K562 (cell line): ENCODE data around the gene COL21A1.

Experiments used
- CCAR2 ChIP-seq: fragments of 200-400 bp; formaldehyde crosslinking; IDR thresholded peaks from 2 replicates; pipeline ENCODE4 v1.6.1; 2017; ENCODE audit warnings: mild to moderate bottlenecking, low read depth, low read length
- CTCF ChIP-seq, 3 experiments: IDR thresholded peaks in 2 of 3; conservative IDR thresholded peaks in 1 of 3; 2 replicates each; pipeline ENCODE4 v1.5.1; 2011 to 2012; ENCODE audit warnings: low read length in 3 of 3, mild to moderate bottlenecking in 3 of 3, control low read depth in 2 of 3, improper control_type of control experiment in 1 of 3, inconsistent platforms in 1 of 3, low read depth in 1 of 3, mixed read lengths in 1 of 3, moderate library complexity in 1 of 3; ENCODE audit not compliant: insufficient read depth in 2 of 3
- EZH2 ChIP-seq: IDR thresholded peaks from 2 replicates; pipeline ENCODE4 v1.6.1; 2012; ENCODE audit warnings: low read depth, mild to moderate bottlenecking, inconsistent platforms, low read length, borderline replicate concordance
- FOXM1 ChIP-seq, 2 experiments: fragments of 450-650 bp in 1 of 2; sonication (generic) in 1 of 2; formaldehyde crosslinking in 1 of 2; IDR thresholded peaks; 2 replicates each; pipeline versions ENCODE4 v1.6.1 to v1.9.0; 2017 to 2022; ENCODE audit warnings: low read depth in 2 of 2, mild to moderate bottlenecking in 2 of 2, missing genetic modification reagents in 1 of 2, moderate library complexity in 1 of 2
- TAF1 ChIP-seq: IDR thresholded peaks from 2 replicates; pipeline ENCODE4 v1.6.1; 2011; ENCODE audit warnings: mild to moderate bottlenecking, low read length, moderate library complexity; ENCODE audit not compliant: insufficient read depth, control insufficient read depth, severe bottlenecking; ENCODE audit errors: extremely low read depth
- USF1 ChIP-seq: sonication (generic); formaldehyde crosslinking; IDR thresholded peaks from 2 replicates; pipeline ENCODE4 v1.9.0; 2022; ENCODE audit warnings: mild to moderate bottlenecking, missing genetic modification reagents
- ZBTB43 ChIP-seq: sonication (generic); formaldehyde crosslinking; IDR thresholded peaks from 2 replicates; pipeline ENCODE4 v1.8.0; 2023; ENCODE audit warnings: mild to moderate bottlenecking, missing genetic modification reagents
- ZNF551 ChIP-seq: fragments of 250-450 bp; sonication (Bioruptor Pico); IDR thresholded peaks from 2 replicates; pipeline ENCODE4 v1.5.0; 2021; ENCODE audit warnings: mild to moderate bottlenecking, moderate library complexity
- ZZZ3 ChIP-seq: fragments of 450-650 bp; IDR thresholded peaks from 2 replicates; pipeline ENCODE4 v1.6.1; 2016; ENCODE audit warnings: antibody characterized with exemption, mild to moderate bottlenecking, moderate library complexity
- TF ChIP-seq, protein P1 (sequence below), 2 experiments: fragments of 450-650 bp; formaldehyde crosslinking in 1 of 2; IDR thresholded peaks; 2 replicates each; pipeline versions ENCODE4 v1.4.0 to v1.6.1; 2014 to 2020; ENCODE audit warnings: mild to moderate bottlenecking in 2 of 2, borderline replicate concordance in 1 of 2, low read depth in 1 of 2
- TF ChIP-seq, protein P2 (sequence below): fragments of 150-350 bp; conservative IDR thresholded peaks from 2 replicates; pipeline ENCODE4 v1.6.1; 2014; ENCODE audit warnings: low read length

DNA sequence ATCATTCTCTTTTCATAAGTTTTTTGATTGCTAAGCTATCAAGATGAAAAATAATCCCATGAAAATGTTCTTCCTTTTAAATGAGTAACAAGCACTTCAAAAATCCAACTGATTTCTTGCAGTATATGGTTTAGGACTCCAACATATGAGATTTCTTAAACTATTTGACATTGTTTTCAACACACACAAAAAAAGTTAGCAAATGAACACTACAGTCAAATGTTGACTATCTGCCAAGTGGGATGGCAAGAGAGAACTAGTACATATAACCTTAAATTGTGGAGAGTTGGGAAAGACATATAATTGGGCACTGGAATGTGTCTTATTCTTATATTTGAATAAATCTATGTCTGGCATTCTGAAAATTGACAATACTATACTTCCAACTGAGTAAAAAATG is 15.6 kb downstream of the COL21A1 start:
- TF ChIP-seq, protein P1, sequence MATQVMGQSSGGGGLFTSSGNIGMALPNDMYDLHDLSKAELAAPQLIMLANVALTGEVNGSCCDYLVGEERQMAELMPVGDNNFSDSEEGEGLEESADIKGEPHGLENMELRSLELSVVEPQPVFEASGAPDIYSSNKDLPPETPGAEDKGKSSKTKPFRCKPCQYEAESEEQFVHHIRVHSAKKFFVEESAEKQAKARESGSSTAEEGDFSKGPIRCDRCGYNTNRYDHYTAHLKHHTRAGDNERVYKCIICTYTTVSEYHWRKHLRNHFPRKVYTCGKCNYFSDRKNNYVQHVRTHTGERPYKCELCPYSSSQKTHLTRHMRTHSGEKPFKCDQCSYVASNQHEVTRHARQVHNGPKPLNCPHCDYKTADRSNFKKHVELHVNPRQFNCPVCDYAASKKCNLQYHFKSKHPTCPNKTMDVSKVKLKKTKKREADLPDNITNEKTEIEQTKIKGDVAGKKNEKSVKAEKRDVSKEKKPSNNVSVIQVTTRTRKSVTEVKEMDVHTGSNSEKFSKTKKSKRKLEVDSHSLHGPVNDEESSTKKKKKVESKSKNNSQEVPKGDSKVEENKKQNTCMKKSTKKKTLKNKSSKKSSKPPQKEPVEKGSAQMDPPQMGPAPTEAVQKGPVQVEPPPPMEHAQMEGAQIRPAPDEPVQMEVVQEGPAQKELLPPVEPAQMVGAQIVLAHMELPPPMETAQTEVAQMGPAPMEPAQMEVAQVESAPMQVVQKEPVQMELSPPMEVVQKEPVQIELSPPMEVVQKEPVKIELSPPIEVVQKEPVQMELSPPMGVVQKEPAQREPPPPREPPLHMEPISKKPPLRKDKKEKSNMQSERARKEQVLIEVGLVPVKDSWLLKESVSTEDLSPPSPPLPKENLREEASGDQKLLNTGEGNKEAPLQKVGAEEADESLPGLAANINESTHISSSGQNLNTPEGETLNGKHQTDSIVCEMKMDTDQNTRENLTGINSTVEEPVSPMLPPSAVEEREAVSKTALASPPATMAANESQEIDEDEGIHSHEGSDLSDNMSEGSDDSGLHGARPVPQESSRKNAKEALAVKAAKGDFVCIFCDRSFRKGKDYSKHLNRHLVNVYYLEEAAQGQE (IDR thresholded peaks at IDR 0.05; ENCODE audit: borderline replicate concordance) = no peak
- TF ChIP-seq, protein P1 (CRISPR knock-in tag; IDR thresholded peaks at IDR 0.05; ENCODE audit: low read depth) = no peak
- no peak for TF ChIP-seq USF1 (CRISPR knock-in tag)
- no peak for TF ChIP-seq EZH2
- TF ChIP-seq ZBTB43 (CRISPR knock-in tag) = no peak
- no peak for TF ChIP-seq FOXM1 (IDR thresholded peaks at IDR 0.05; ENCODE audit: low read depth)
- TF ChIP-seq FOXM1 (CRISPR knock-in tag; IDR thresholded peaks at IDR 0.05; ENCODE audit: low read depth) = no peak
- no peak for TF ChIP-seq CCAR2
- no peak for TF ChIP-seq ZNF551 (CRISPR knock-in tag)
- TF ChIP-seq TAF1 = no peak
- no peak for TF ChIP-seq ZZZ3
- TF ChIP-seq, protein P2, sequence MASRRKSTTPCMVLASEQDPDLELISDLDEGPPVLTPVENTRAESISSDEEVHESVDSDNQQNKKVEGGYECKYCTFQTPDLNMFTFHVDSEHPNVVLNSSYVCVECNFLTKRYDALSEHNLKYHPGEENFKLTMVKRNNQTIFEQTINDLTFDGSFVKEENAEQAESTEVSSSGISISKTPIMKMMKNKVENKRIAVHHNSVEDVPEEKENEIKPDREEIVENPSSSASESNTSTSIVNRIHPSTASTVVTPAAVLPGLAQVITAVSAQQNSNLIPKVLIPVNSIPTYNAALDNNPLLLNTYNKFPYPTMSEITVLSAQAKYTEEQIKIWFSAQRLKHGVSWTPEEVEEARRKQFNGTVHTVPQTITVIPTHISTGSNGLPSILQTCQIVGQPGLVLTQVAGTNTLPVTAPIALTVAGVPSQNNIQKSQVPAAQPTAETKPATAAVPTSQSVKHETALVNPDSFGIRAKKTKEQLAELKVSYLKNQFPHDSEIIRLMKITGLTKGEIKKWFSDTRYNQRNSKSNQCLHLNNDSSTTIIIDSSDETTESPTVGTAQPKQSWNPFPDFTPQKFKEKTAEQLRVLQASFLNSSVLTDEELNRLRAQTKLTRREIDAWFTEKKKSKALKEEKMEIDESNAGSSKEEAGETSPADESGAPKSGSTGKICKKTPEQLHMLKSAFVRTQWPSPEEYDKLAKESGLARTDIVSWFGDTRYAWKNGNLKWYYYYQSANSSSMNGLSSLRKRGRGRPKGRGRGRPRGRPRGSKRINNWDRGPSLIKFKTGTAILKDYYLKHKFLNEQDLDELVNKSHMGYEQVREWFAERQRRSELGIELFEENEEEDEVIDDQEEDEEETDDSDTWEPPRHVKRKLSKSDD = no peak
- no peak for TF ChIP-seq CTCF (IDR thresholded peaks at IDR 0.05 in 2 of 3, conservative IDR thresholded peaks at IDR 0.05 in 1 of 3; ENCODE audit: insufficient read depth in 2 of 3, low read depth in 1 of 3, low read length in 3 of 3)
